ENCODE results near the gene TAF5L. TPM values are rescaled to one million over a fixed set of nuclear protein-coding genes. Genes with fewer than 3 reads are reported as not detected.
"Not testable (repeated sequence)": the region's sequence is repeated elsewhere in the genome, so short reads cannot be mapped to it uniquely, and the experiment has no call there.

Gene TAF5L
- total and polyA plus RNA-seq, 2 experiments from 2014 or later, result 5.6 to 17.6 TPM

GRCh38 chr1:229596925-229597699, 28.8 kb downstream of the TAF5L start (continued):
- TF ChIP-seq ZNF462 (CRISPR knock-in tag; IDR thresholded peaks at IDR 0.05) (no peak), NANOG (IDR thresholded peaks at IDR 0.05; ENCODE audit: borderline replicate concordance) (no peak), REST (IDR thresholded peaks at IDR 0.05; ENCODE audit: unreplicated experiment) (no peak), POLR2AphosphoS5 (IDR thresholded peaks at IDR 0.05; ENCODE audit: low read depth) (no peak), CREB1 (CRISPR knock-in tag; IDR thresholded peaks at IDR 0.05; ENCODE audit: low read depth) (no peak), ZNF114 (CRISPR knock-in tag; IDR thresholded peaks at IDR 0.05) (no peak)

- not testable (repeated sequence) for H4K20me1 ChIP-seq (replicated peaks; ENCODE audit: insufficient read depth); H3F3A ChIP-seq (replicated peaks; ENCODE audit: low read depth); H3K4me1 Mint-ChIP-seq; H3K27ac Mint-ChIP-seq; H2AFZ ChIP-seq; H3K4me3 Mint-ChIP-seq; H3K27ac ChIP-seq (ENCODE audit: low read depth); H3K9me3 Mint-ChIP-seq; H3K4me2 ChIP-seq; DNase-seq (ENCODE audit: low spot score); H3K4me1 ChIP-seq (ENCODE audit: insufficient read depth); H3K4me3 ChIP-seq; H3K36me3 ChIP-seq (ENCODE audit: insufficient read depth); H3K9me2 ChIP-seq (ENCODE audit: insufficient read depth); H3K27me3 Mint-ChIP-seq (ENCODE audit: insufficient read depth, low read depth, poor library complexity); ATAC-seq; H3K79me2 ChIP-seq (replicated peaks; ENCODE audit: insufficient read depth); H3K27me3 ChIP-seq (ENCODE audit: insufficient read depth)
- peaks cover 21% of the 10 kb centered on the region for H3K36me3 Mint-ChIP-seq (ENCODE audit: low read depth)
These were observed 30.0 kb downstream of the TAF5L start for GRCh38 chr1:229595876-229596275.

All from GM23338 (cell line).